Stimulated activated CD4-positive, alpha-beta T cell treated with anti-CD3 and anti-CD28 coated beads, Interleukin-12 subunit alpha, Interleukin-12 subunit beta, amount 100 ng/mL, for 24 hours (primary cell): ENCODE data around the gene LYZL6.

Source experiments
- DNase-seq, 2 experiments: peaks; one replicate each; pipeline ENCODE4 v3.0.0-alpha.2; 2020; ENCODE audit warnings: low read depth in 2 of 2

Gene LYZL6, protein sequence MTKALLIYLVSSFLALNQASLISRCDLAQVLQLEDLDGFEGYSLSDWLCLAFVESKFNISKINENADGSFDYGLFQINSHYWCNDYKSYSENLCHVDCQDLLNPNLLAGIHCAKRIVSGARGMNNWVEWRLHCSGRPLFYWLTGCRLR

DNA sequence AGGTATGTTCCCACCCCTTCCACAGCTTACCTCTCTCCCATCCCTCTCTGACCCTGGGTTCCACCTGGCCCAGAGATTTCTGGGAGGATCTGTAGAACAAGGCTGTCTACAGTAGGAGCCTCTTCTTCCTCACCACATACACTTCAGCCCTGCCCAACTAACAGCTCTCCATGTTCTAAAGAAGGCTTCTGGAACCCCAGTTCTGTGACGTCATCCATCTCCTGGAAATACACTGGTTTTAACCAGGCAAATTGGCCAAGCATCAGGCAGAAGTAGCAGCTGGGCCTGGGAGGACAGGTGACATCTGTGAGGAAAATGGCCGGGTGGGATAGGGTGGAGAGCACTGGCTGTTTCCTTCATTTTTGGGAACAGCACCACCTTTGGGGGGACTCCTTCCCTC, at the start of gene LYZL6:
Gene LYZL6 (minus strand): TSS at position 177 of the 400 bp plus-strand sequence. CDS start 4,357 bp downstream, outside the sequence.
- no peak for DNase-seq

DNA sequence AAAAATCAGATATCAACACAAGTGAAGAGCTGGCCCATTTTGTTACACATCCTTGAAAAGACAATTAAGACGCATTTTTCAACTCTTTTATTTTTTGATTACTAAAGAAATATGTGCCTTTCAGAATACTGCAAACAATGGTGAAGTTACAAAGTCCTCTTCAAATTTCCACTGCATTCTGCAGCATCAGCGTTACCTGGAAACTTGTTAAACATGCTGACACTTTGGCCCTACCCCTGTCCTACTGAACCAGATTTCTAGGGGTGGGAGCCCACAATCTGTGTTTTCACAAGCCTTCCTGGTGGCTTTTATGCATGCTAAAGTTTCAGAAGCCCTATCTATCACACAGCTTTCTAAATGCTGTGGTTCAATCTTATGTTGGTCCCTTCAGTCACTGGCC, 47.6 kb upstream of the LYZL6 start:
- DNase-seq = no peak

DNA sequence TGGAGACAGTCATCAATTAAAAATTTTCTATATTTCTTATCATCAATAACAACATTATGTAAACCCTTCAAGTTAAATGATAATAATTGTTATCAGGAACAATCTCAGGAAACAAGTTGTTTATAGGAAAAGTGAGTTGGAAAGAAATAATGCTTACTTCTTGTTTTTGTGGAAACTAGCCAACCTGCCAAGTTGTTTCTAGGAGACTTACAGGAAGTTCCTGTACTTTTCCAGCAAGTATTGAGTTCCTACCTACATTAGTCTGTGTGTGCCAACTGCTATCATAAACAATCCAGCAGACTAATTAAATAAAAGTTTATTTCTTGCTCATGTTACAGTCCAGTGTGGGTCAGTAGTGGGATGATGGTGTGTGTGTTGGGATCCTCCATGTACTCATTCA, 44.7 kb upstream of the LYZL6 start:
- no peak for DNase-seq

DNA sequence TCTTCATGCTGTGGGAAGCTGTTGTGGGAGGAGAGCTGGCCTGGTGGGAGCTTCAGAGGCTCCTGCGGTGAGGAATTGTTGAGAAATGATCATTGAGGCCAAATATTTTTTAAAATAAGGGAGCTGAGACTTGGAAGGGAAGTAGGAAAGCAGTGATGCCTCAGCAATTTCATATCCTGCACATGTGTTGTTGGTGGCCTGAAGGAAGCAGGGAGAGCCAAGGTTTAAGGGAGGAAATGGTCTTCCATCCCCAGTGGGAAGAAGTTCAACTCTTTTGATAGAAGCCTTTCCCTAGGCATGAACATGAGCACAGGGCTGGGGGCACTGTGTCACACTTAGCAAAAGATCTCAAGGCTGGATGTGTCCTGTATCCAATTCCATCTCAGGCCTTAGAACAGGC, 43.1 kb upstream of the LYZL6 start, which contains the start of gene CCL14:
Gene CCL14 (minus strand): TSS at position 87 of the 400 bp plus-strand sequence. CDS start 80 bp downstream, at position 7.
- no peak for DNase-seq

DNA sequence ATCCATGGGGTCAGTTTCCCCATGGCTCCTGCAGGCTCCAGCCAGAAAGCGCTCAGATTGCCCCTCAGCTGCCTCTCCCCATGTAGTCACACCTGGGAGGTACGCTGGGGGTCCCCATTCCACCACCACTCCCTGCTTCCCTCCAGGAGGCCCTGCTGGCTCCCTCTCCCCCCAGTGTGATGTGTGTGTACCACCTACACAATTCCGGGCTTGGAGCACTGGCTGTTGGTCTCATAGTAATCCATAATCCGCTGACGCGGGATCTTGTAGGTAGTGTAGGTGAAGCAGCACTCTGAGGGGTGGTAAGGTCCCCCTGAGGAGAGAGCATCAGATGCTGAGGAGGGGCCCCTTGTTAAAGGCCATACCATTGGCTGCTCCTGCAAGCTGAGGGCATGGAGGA, 40.6 kb upstream of the LYZL6 start:
- no peak for DNase-seq

DNA sequence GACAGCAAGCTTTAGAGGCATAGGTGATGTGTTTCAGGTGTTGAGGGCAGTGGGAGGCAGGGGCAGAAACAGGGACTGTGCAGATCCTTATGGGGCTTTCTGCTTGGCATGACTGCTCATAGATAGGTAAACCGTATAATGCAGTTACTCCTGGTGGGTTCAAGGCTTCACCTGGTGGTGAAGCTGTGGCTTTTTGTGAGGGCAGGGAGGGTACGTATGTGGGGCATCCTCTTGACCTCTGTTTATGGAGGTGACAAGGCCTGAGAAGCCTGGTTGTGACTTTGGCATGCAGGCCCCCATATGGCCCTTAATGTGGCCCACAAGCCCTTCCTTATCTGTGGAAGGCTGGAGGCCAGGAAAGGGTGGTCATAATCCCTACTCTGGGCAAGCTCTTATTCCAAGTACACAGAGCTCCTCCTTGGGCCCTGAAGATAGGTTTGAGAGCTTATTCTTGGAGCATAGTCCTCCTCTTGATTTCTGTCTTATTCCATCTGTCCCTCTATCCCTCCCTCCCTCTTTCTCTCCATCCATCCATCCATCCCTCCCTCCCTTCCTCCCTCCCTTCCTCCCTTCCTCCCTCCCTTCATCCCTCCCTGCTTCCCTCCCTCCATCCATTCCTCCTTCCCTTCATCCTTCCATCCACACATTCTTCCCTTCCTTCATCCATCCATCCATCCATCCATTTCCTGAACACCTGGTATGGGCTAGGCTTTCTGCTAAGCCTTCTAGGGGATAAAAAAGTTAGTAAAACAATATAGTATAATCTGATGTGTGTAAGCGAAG, 39.1 kb upstream of the LYZL6 start:
- no peak for DNase-seq

DNA sequence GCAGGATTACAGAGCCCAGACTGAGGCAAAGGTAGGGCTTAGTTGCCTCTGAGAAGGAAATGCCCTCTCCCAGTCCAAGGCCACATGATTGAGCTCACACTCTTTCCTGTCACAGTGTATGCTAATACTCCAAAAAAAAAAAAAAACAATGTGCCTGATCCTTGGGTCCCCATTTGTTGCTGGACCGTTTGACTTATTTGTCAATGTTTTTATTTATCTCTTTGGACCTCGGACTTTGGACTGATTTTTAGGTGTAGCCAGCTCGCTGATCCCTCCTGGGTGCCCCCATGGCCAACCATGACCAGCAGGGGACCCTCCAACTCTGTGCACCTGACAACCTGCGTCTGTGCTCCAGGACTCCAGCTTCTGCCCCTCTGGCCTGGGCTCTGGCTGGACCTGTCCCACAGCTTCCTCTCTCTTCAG, 38.4 kb upstream of the LYZL6 start:
- DNase-seq = no peak

DNA sequence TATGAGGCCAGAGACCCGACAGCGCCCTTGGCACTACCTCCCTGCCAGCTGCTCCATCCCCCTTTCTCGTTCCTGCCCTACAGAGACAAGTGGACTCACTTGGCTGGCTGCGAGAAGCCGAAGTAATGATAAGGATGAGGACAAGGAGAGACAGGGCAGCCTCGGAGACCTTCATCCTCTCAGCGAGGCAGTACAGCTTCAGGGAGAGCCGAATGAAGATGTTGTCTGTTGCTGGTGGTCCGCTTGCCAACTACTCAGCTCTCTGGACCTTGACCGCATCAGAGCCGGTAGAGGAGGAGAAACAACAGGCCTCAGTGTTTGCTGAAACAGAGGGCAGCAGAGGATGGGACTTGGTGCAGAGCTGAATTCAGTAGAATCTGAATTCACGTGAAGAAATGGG, 37.7 kb upstream of the LYZL6 start, which contains the start of gene CCL16:
Gene CCL16 (minus strand): TSS at position 252 of the 400 bp plus-strand sequence. CDS start 77 bp downstream, at position 175.
- no peak for DNase-seq

DNA sequence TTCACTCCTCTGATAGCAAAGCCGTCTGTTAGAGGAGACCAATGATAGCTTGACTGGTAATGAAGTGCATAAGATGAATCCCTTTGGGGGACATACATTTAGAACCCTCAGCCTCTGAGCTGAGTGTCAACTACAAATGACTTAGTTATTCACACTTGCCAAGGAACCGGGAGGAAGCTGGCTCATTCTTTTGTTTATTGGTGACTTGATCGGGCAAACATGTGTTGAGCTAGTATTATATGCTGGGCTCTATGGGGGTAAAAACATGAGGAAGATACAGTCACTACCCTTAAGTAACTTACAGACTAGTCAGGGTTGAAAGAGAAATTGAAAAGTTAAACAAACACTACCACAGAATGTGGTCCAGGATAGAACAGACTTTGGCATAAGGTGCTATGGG, 34.8 kb upstream of the LYZL6 start:
- no peak for DNase-seq

DNA sequence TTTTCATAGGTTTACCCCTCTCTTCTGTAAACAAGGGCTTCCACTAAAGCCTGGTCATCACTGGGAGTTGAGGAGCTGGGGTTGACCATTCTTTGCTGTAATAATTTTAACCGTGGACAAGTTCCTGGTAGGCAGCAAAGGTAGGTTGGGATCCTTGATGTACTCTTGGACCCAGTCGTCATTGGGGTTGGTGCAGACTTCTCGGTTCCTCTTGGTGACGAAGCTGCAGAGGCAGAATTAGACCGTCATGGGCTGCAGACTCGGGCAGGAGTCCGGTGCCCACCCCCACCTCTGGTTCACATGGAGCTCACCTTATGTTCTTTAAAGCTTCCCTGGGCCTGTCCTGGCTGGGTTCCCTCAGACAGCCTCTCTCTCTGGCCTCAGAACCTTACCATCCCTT, 34.0 kb upstream of the LYZL6 start:
- no peak for DNase-seq

DNA sequence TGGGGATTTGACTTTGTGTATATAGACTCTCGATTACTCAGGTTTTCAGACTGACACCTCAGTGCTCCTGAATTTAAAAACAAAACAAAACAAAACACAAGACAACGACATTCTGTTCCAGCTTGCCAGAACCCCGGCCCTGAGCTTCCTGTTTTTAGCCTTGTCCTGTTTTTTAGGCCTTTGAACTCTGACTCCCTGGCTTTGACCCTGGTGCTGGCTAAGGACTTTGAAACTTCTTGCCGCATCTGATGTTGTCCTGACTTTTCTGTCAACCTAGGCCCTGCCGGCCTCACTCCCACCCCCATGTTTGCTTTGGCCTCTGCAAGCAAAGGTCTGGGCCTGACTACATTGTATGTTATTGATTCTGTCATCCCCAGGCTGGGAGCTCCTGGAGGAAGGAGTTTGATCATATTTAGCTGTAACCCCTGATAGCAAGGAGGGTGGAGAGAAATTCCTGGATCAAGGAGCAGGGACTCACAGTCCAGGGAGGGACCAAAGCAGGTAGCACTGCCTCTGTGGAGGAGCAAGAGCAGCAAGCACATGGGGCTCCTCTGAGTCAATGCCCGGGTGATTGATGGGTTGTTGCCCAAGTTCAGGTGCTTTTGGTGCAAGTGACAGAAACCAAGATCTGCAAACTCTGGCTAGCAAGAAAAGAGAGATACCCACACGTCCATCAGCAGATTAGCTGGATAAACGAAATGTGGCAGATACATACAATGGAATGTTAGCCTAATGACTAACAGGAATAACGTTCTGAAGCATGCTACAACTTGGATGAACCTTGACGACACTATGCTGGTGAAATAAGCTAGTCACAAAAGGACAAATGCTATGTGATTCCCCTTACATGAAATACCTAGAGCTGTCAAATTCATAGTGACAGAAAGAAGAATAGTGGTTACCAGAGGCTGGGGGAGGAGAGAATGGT, 30.1 kb upstream of the LYZL6 start:
- DNase-seq = no peak

DNA sequence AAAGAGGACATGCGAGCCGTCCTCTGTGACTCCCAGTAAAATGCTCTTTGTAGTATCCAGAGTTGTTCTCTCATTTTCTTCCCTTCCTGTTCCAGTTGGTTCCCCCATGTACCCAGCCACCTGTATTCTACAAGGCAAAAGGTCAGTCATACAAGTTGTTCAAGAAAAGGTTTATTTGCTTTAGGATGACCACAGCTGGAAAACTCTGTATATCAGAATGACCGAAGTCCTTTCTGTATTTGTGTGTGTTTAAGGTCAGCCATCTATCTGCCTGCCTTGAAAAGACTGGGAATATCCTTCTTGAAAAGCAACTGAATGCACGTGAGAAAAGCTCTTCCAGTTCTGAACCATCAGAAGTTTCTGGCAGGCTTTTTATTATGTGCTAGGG, 29.4 kb upstream of the LYZL6 start:
- DNase-seq = no peak

DNA sequence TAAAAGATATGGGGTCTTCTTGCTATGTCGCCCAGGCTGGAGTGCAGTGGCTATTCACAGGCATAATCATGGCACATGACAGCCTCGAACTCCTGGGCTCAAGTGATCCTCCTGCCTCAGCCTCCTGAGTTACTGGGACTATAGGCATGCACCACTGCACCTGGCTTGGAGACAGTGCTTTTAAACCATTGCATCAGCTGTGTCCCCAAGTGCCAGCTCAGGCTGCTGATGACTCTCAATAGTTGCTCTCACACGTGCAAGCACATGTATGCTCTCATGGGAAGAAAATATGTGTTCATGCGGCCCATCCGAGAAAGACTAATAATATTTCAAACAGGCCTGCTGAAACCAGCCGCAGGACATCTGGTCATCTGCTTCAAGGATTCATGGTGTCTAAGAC, 29.0 kb upstream of the LYZL6 start:
- DNase-seq = no peak

DNA sequence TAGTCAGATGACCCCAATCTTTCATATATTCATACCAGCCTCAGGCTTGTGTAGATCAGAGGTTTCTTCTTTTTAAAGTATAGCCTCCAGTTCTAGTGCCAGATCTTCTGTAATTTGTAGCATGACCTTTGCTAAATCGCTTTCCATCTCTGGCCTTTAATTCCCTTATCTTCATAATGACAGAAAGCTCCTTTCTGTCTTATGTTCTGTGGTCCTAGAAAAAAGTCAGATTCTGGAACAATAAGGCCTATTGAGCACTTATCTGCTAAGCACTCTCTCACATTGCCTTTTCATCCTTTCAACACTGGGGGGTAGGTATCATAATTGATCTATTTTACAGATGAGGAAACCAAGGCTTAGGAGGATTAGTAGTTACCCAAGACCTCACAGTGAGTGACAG, 28.6 kb upstream of the LYZL6 start:
- DNase-seq = no peak

DNA sequence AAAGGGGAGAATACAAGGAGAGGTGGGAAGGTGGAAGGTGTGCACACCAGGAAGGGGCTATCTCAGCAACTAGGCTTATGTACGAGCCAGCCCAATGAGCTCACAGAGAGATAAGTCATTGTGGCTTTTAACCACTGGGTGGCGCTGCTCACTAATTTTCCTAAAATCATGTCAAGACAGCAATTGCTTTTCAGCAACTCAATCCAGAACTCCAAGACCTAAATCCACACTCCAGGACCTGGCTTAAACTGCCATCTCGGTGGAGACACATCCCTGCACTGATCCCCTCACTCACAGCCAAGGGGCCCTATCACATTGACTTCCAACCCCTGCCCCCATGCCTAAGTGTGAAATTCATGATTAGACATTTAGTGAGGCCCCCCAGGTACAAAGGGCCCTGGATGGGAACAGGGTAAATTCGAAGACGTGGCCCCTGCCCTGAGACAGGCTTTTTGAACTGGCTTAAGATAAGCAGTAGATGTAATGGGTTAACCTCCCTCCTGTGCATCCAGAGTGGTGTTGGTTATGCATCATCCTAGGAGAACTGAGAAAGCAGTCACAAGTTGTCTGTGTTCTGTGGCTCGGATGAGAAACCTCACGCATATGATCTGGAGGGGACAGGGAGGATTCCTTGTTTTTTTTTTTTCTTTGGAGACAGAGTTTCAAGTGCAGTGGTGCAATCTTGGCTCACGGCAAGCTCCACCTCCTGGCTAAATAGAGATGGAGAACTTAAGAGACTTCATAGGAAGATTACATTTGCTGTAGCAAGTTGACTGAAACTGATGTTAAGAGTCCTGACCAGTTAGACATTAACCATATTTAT, 26.3 kb upstream of the LYZL6 start:
- DNase-seq = peak; percentile 33 to 76

DNA sequence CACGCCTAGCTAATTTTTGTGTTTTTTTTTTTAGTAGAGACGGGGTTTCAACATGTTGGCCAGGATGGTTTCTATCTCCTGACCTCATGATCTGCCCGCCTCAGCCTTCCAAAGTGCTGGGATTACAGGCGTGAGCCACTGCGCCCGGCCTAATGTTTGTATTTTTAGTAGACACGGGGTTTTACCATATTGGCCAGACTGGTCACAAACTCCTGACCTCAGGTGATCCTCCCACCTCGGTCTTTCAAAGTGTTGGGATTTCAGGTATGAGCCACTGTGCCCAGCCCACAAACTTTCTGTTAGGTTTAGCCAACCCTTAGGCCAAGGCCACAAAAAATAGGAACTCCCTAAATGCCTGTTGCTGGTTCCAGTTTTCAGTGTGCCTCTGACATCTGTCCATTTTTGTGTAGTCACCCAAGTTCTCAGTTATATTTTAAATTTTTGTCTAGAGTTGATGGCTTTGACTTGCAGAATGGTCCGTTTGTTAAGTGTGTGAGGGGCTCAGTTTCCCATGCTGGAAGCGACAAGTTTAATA, 25.1 kb upstream of the LYZL6 start:
- no peak for DNase-seq

DNA sequence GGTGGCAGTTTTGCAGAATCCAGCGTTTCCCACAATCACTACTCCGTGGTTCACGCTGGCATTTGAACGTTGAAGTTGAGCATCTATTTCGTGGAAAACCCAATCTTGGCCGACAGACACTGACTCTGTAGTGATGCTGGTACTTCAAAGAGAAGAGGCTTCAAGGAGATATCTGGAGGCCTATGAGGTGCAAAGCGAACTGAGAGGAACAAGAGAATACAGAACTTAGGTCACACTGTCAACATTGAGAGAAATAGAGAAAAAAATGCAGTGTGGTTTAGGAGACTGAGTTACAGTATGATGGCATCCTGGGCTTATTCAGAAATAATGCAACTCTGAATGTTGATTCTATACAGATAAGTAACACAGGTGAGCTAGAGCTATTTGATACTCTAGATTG, 21.8 kb upstream of the LYZL6 start:
- no peak for DNase-seq

DNA sequence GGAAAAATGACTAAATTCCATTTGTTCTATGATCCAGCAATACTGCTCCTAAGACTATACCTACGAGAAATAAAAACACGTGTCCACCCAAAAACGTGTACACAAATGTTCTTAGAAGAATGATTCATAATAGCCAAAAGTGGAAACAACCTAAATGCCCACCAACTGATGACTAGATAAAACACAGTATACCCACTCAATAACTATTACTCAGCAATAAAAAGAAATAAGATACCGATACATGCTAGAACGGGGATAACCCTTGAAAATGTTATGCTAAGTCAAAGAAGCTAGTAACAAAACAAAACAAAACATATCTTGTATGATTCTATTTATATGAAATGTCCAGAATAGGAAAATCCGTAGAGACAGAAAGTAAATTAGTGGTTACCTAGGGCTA, 20.1 kb upstream of the LYZL6 start:
- DNase-seq = no peak

DNA sequence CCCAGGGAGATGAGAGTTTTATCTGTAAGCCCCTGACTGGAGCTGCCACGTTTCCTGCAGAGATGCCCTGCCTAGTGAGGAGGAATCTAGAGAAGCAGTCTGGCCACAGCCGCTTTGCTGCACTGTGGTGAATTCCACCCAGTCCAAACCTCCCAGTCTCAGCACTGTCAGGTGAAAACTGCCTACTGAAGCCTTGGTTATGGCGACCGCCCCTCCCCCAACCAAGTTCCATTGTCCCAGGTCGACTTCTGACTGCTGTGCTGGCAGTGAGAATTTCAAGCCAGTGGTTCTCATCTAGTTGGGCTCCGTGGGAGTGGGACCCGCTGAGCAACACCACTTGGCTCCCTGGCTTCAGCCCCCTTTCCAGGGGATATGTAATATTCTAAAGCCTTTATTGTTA, 10.2 kb upstream of the LYZL6 start:
- no peak for DNase-seq

DNA sequence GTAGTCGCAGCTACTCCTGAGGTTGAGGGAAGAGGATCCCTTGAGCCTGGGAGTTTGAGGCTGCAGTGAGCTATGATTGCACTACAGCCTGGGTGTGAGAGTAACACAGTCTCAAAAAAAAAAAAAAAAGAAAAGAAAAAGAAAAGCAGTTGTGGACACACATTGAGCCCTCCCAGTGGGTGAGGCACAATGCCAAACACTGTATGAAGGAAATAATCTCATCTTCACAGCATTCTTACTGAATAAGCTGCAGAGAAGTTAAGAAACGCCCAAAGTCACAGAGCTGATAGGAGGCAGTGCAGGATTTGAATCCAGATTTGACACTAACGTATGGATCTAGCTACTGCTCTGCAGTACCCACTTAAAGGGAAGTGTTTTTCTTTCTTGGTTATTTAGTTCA, 5.9 kb upstream of the LYZL6 start:
- DNase-seq = no peak

DNA sequence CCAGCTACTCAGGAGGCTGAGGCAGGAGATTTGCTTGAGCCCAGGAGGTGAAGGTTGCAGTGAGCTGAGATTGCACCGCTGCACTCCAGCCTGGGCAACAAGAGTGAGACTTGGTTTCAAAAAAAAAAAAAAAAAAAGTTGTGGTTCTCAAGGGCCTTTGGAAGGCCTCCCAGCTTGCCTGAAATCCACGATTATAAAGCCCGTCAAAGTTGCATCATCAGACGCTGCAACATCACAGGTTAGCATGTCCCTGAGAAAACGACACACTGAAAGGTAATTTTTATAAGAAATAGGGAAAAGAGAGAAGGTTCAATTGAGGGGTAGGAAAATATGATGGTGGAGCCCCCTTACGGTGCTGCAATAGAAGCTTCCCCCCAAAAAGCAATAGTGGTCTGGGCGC, 4.6 kb upstream of the LYZL6 start:
- DNase-seq = no peak
